Right ventricle myocardium inferior (tissue), 1 donor: Measurements from ENCODE around the gene ZNF791. TPM values are rescaled to one million over a fixed set of nuclear protein-coding genes. Genes with fewer than 3 reads are reported as not detected.

Experiments used
- ATAC-seq: fragments of 200-7000 bp; cut with Tn5 transposase; one replicate; pipeline ENCODE4 v1.9.1; 2020; ENCODE audit warnings: mild to moderate bottlenecking, moderate library complexity
- DNase-seq: peaks from one replicate; pipeline ENCODE4 v3.0.0; 2021; ENCODE audit errors: missing footprints
- intact Hi-C: fragments of 100-400 bp; cut with DNase I; formaldehyde crosslinking; loops from one replicate; pipeline ENCODE4 v1.11.0; 2022
- total RNA-seq: library from RNA; stranded (reverse); fragmentation: NEBNext Ultra II Directional; extraction: Animal tissue kit (Norgen Biotek cat#: 25700); gene quantifications from one replicate; pipeline ENCODE4 v1.2.1, GENCODE V29; 2021
- donor health status: DM: no; HTN: yes; CAD: no; lungs with severe emphysema.

The ZNF791 gene
- total RNA-seq, 1 donor from 2014 or later: 14.4 TPM

GRCh38 chr19:12681074-12681987 is 70.6 kb downstream of the ZNF791 start, which contains the start of gene DHPS:
TSS of gene DHPS (minus strand) at chr19:12681880. CDS start at chr19:12681766, 114 bp downstream.
- peak; percentile 96 for DNase-seq
- intact Hi-C loops: loop anchor here (5.0 kb wide), 1 partner anchor 41 kb away; the partner anchor contains the start of gene TNPO2

More at GRCh38 chr19:12681074-12681987, 70.6 kb downstream of the ZNF791 start, which contains the start of gene DHPS:
- ATAC-seq: peak; percentile 90

Other genes with a start within 250 kb of the ZNF791 start
- 2.4 TPM for gene ZNF442, start 245.2 kb upstream of the ZNF791 start, total RNA-seq
- 2.3 TPM for gene ZNF799, start 209.6 kb upstream of the ZNF791 start, total RNA-seq
- gene ZNF443, start 169.9 kb upstream of the ZNF791 start, total RNA-seq: 1.9 TPM
- 2.1 TPM for gene ZNF709, start 126.1 kb upstream of the ZNF791 start, total RNA-seq
- 10.3 TPM for gene ZNF564, start 59.4 kb upstream of the ZNF791 start, total RNA-seq
- gene ZNF490, start 107 bp upstream of the ZNF791 start, total RNA-seq: 5.1 TPM
- gene MAN2B1, start 55.8 kb downstream of the ZNF791 start, total RNA-seq: 40.2 TPM
- 7.2 TPM for gene WDR83, start 55.9 kb downstream of the ZNF791 start, total RNA-seq
- gene DHPS, start 71.0 kb downstream of the ZNF791 start, total RNA-seq: 45.9 TPM
- gene GNG14, start 77.1 kb downstream of the ZNF791 start, total RNA-seq: not detected
- 1.7 TPM for gene FBXW9, start 85.7 kb downstream of the ZNF791 start, total RNA-seq
- 35.1 TPM for gene TNPO2, start 113.0 kb downstream of the ZNF791 start, total RNA-seq
- gene TRIR, start 123.8 kb downstream of the ZNF791 start, total RNA-seq: 133 TPM
- gene GET3, start 126.6 kb downstream of the ZNF791 start, total RNA-seq: 65.8 TPM
- not detected for gene BEST2, start 140.9 kb downstream of the ZNF791 start, total RNA-seq
- gene HOOK2, start 164.6 kb downstream of the ZNF791 start, total RNA-seq: 51.6 TPM
- 25.0 TPM for gene JUNB, start 180.6 kb downstream of the ZNF791 start, total RNA-seq
- gene PRDX2, start 190.9 kb downstream of the ZNF791 start, total RNA-seq: 692 TPM
- 1.7 TPM for gene THSD8, start 191.1 kb downstream of the ZNF791 start, total RNA-seq
- gene RNASEH2A, start 195.7 kb downstream of the ZNF791 start, total RNA-seq: 6.3 TPM
- not detected for gene RTBDN, start 223.7 kb downstream of the ZNF791 start, total RNA-seq
- gene MAST1, start 227.6 kb downstream of the ZNF791 start, total RNA-seq: 0.22 TPM